AG09319 (cell line): ENCODE data around the gene LHB.

Source experiments
- DNase-seq: peaks from one replicate; pipeline ENCODE4 v3.0.0-alpha.2; 2010; ENCODE audit warnings: low read depth; ENCODE audit errors: extremely low read depth
- CTCF ChIP-seq: IDR thresholded peaks from 2 replicates; pipeline ENCODE4 v1.5.1; 2011; ENCODE audit warnings: low read depth, mild to moderate bottlenecking, inconsistent platforms, low read length, moderate library complexity

LHB gene

GRCh38 chr19:48969276-48970138 is 47.4 kb downstream of the LHB start:
- TF ChIP-seq CTCF: no peak
- DNase-seq: no peak

GRCh38 chr19:48968813-48969218 is 48.1 kb downstream of the LHB start:
- TF ChIP-seq CTCF: no peak
- DNase-seq: no peak

- TF ChIP-seq CTCF: no peak
- DNase-seq: no peak
Observed at GRCh38 chr19:48968179-48968661, 48.7 kb downstream of the LHB start.

GRCh38 chr19:48967346-48968178 is 49.3 kb downstream of the LHB start:
- peak; percentile 56 for DNase-seq
- TF ChIP-seq CTCF: no peak

GRCh38 chr19:48966541-48967345 is 50.1 kb downstream of the LHB start:
- DNase-seq: no peak
- no peak for TF ChIP-seq CTCF
